Fibroblast of skin of back (primary cell): Measurements from ENCODE around the gene CDC27.
"Not testable (repeated sequence)": the region's sequence is repeated elsewhere in the genome, so short reads cannot be mapped to it uniquely, and the experiment has no call there.

Experiments
- DNase-seq: peaks from one replicate; pipeline ENCODE4 v3.0.0-alpha.2; 2013

The CDC27 gene

DNA sequence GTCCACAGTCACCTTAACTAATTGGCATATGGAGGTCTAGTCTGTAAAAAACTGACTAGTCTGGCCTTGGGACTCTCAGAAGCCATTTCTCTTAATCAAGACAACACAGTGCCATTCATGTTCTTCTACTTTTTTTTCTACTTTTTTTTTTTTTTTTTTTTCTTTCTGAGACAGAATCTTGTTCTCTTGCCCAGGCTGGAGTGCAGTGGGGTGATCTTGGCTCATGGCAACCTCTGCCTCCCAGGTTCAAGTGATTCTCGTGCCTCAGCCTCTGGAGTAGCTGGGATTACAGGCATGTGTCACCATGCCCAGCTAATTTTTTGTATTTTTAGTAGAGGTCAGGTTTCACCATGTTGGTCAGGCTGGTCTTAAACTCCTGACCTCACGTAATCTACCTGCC lies 65.8 kb downstream of the CDC27 start:
- not testable (repeated sequence) for DNase-seq

DNA sequence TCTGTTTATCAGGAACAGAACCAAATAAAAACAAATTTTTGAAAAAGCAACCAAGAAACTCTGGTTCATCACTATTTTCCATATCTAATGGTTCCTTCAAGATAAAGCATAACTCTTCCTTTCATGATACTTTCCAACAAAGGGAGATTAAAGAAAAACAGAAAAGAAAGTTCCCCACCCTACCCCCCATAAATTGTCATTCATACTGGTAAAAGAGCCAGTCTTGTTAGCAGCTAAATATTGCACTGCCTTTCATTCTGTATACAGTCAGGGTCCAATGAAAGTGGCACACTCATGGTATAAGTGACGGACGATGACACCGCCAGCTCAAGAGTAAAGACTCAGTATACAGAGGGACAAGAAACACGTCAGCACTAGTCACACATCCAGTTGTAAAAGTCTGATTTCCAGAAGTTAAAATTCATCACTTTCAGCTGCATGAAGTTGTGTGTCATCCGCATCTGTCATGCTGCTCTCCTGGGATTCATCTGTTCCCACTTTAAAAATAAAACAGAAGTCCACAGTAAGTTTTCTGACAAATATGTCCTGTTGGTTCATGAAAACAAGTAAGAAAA lies 68.5 kb downstream of the CDC27 start:
- DNase-seq = peak; percentile 85

DNA sequence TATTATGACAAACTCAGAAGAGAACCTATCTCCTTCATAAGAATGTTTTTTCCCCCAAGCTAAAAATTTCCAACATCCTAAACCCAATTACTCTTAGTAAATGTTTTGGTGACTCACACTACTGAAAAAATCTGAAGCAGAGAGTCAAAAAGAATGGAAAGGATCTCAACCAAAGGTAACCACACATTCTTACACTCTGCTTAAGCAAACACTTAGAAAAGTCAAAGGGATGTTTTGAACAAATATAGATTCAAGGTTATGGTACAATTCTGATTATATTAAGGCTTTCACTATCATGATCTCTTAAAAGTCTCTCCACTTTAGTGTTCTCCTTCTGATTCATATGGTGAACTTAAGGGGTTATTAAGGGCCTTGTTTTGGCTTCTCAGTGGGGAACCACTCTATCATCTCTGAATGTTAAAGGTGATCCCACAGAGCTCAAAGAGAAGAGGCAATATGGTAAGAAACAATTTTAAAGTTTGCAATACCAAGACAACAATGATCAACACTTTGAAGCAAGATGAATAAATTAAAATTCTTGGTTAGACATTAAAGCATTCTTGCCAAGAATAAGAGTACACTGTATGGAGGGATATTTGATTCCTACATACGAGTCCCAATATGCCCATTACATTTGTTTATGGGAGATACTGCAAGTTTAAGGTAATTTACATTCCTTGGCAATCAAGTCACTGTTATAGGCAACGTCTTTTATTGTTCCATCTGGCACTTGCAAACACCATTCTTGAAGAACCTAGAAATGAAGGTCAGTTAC lies 69.2 kb downstream of the CDC27 start:
- peak; percentile 80 for DNase-seq

DNA sequence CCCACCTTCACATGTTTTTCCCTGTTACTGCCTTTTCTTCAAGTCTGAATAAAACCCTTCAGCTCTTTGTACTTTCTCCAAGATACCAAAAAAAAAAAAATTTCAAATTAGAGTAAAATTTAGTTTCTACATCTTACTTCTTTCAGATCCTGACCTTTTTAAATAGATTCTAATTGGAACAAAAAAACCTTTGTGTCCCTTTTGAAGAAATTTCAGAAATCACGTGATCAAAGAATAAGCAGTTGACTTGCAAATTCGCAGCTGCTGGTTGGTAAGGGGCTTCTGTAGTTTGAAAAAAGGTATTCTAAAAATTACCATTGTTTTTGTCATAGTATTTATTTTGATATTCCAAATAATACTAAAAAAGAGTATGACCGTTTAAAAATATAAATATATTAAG lies 71.7 kb downstream of the CDC27 start:
- no peak for DNase-seq

DNA sequence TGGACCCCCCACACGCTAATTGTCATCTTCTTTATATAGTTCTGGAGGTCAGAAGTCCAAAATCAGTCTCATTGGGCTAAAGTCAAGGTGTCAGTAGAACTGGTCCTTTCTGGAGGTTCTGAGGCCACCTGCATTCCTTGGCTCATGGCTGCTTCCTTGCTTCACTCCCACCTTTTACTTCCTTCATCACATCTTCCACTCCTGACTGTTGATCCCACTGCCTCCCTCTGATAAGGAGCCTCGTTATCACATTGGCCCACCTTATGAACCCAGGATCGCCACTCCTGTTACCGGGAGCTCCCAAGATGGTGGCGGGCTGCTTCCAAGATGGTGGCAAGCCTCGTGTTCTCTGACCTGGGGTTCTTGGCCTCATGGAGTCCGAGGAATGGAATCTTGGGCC lies 83.0 kb downstream of the CDC27 start:
- no peak for DNase-seq

DNA sequence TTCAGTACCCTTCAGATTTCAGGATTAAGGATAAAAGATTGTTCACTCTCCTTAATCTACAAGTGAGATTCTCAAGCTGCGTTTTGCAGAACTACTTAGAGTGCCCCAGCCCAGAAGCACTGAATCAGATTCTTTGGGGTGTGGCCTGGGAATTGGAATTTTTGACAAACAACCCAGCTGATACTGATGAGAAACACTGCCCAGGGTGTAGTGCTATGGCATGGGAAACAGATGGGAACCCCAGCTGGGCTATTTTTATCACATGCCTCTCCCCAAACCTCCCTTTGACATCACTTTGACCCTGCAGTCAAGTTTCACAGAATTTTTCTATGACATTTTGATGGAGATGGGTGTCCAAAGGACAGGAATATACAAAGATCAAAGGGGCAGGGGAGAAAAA lies 83.8 kb downstream of the CDC27 start:
- peak; percentile 7 for DNase-seq

DNA sequence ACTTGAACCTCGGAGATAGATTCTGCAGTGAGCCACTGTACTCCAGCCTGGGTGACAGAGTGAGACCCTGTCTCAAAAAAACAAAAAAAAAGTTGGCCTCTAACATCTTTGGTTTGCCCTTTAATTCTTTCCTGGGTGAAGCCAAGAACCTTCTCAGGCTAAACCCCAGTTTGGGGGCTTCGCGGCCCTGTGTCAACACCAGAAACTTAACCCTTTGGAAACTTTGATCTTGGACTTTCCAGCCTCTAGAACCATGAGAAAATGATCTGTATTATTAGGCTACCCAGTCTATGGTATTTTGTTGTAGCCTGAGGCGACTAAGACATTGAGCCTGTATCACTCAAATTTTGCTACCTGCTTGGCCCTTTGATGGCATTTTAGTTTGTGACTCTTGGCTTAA lies 86.2 kb downstream of the CDC27 start:
- no peak for DNase-seq

DNA sequence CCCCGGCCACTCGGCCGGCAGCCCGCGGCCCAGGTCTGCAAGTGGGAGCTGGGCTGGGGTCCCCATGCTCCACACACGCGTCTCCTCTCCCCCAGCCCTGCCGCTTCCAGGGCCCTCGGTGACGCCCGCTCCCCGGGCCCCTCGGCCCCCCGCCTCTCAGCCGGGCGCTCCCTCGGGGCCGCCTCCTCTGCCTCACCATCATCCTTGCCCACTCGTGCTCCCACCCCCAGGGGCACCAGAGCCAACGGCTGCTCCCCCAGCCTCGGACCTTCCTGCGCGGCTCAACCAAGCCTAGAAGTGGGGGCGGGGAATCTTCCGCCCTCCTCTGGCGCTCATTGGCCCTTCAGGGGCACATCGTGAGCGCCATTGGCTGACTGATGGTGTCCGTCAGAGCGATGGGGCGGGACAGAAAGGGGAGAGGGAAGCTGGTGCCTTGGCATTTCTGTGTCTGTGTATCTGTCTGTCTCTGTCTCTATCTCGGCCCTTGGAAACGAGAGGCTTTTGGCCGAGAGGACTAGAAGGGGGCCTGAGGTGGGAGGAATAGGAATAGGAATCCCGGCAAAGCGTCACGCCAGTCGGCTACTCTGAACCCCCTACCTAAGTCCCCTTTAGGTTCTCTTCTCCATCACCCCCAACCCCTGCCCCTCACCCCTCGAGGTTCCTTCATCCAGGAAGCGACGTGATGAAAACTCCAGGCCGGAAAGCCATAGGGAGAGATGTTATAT lies 88.9 kb downstream of the CDC27 start:
- DNase-seq = peak; percentile 91

DNA sequence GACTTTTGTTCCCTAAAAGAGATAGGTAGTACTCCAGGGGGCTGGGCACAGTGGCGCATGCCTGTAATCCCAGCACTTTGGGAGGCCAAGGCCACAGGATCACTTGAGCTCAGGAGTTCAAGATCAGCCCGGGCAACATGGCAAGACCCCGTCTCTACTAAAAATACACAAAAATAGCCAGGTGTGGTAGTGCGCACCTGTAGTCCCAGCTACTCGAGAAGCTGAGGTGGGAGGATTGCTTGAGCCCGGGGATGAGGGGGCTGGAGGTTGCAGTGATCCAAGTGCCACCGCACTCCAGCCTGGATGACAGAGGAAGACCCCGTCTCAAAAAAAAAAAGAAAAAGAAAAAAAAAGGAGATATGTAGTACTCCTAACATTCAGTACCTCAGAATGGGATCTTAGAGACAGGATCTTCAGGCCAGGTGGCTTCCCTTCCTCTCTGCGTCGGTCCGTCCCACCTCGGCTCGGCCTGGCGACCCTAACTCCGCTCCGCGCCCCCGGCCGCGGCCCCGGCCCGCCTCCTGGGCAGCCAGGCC lies 89.6 kb downstream of the CDC27 start:
- DNase-seq = no peak

DNA sequence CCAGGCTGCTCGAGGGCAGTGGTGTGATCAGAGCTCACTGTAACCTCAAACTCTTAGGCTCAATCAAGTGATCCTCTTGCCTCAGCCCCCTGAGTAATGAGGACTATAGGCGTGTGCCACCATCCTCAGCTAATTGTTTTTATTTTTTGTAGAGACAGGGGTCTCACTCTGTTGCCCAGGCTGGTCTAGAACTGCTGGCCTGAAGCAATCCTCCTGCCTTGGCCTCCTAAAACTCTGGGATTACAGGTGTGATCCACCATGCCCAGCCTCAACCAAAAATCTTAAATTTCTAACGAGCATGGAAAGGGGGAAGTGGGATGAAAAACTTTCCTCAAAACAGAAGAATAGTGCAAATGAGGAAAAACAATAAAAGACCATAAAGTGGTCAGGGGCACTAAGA lies 92.8 kb downstream of the CDC27 start:
- DNase-seq = no peak

DNA sequence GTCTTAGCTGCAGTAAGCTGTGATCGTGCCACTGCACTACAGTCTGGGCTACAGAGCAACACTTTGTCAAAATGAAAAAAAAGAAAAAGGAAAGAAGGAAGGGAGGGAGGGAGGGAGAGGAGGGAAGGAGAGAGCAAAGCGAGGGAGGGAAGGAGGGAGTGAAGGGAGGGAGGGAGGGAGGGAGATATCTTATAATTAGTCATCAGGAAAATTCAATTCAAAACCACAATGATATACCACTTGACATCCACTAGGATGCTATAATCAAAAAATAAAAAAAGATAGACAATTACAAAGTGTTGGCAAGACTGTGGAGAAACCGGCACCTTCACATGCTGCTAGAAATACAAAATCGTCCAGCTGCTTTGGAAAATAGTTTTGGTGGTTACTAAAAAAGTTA lies 93.8 kb downstream of the CDC27 start:
- DNase-seq = peak; percentile 21

DNA sequence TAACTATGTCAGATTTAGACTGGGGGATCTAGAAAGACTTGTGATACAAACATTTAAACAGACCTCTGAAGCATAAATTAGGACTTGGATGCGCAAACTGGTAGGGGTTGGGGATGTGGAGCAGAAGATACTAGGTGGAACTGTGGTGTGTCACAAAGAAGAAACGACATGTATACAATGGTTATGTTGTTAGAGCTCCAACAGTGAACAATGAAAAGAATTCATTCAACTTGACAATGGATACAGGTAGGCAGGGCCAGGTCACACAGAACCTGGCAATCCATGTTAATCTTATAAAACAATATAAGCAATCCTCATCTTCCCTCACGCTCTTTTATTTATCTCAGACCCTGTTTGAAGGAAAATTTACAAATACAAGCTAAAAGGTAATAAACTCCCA lies 102.0 kb downstream of the CDC27 start:
- DNase-seq = no peak

DNA sequence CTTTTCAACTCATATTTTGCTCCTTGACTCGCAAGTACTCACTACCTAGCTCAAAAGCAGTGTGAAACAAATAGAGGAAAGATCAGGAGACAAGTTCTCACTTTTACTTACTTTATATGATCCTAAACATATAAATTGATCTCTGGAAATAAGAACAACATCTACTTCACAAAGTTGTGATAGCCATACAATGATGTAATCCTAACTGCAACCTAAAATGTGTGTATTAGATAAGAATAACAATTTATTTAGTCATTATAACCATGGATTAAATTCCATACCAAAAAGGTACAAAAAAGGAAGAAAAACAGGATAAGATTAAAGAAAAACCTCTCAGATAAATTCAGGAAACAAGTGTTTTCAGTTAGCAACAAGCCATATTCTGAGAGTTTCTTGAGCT lies 103.4 kb downstream of the CDC27 start:
- DNase-seq = no peak

DNA sequence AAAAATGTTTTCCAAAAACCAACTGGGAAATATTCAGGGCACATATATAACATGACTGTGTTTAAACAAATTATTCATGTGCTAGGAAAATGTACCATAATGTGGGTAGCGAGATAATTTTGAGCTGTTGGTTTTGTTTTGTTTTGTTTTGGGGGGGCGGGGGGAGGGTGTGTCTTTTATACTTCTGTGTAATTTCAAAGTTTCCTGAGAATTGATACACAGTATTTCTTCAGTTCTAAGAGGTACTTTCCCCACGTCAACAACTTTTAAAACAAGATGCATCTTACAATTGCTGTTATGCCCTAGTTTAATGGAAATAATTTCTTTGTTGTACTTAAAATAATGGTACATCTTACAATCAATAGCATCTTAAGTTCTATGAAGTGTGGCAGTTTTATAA lies 110.3 kb downstream of the CDC27 start:
- DNase-seq = no peak

DNA sequence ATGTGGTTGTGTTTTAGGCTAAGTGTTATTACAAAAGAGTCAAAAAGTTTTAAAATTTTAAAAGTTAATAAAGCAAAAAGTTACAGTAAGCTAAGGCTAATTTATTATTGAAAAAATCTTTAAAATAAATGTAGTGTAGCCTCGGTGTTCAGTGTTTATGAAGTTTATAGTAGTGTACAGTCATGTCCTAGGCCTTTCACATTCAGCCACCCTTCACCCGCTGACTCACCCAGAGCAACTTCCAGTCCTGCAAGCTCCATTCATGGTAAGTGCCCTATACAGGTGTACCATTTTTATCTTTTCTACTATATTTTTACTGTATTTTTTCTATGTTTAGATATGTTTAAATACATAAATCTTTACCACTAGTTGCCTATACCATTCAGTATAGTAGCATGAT lies 111.5 kb downstream of the CDC27 start:
- DNase-seq = peak; percentile 17

DNA sequence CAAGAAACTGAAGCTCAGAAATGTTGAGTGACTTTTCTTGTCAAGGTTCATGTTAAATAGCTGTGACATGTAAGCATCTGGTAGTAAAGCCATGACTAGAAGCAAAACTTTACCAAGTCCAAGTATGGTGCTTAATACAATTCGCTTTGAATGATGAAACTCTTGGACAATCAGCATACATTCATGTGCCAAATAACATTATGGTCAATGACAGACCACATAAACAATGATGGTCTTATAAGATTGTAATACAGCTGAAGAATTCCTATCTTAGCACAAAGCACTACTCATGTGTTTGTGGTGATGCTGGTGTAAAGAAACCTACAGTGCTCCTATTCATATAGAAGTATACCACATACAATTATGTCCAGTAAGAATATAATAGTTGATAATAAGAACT lies 112.9 kb downstream of the CDC27 start:
- DNase-seq = peak; percentile 15

DNA sequence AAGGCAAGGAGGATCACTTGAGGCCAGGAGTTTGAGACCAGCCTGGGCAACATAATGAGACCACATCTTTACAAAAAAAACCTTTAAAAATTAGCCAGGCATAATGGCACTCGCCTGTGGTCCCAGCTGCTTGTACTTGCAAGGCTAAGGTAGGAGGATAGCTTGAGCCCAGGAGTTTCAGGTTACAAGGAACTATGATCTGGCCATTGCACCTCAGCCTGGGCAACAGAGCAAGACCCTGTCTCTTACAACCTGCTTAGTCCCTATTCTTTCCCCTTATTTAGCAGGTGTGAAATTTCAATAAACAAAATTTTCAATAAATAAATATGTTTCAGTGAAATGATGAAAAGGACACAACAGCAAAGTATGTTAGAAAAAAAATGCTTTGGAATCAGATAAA lies 114.7 kb downstream of the CDC27 start:
- not testable (repeated sequence) for DNase-seq

DNA sequence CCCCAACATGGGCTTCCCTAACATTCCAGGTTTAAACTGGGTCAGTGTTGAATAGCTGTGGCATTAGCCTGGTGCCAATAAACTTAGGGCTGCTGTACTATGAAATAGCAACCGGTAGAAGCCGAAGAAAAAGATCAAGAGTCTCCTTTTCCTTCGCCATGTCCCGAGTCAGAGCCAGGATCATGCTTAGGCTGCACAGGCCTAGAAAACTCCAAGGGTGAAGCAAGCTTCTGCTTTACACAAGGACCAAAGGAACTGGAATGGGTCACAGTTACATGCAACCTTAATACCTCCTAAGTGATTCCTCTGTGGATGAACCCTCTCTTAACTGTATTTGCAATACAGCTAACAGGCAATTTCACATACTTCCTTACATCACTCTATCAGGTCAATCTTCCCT lies 115.5 kb downstream of the CDC27 start:
- DNase-seq = not testable (repeated sequence)

DNA sequence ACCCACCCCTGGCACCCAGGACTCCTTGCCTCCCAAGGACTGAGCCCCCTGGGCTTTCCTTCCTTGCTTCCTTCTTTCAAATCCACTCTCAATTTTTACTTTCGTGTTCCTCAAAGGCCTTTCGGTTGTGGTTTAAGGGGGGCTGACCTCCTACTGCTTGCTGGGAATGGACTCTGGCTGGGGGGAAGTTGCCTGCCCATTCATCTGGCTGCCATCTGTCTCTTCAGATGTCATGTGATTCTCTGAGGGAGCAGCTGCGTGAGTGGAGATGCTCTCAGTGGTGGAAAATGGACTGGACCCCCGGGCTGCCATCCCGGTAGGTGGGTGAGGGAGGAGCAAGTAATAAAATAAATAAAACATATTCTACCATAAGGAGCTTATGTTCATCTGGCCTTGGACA lies 116.2 kb downstream of the CDC27 start:
- peak; percentile 3 for DNase-seq

DNA sequence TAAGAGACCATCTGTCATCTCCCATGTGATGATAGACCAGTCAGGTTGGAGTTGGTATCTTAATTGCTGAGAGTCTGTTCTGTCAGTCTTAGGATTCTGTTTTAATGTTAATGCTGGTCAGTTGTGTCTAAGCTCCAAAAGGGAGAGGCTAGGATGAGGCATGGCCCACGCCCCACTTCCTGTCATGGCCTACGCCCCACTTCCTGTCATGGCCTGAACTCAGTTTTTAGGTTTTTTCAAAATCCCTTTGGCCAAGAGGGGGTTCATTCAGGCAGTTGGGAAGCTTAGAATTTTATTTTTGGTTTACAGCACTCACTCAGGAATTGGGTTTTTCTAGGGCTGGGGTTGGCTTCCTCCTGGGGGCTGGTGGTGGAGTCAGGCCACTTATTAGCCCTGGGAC lies 117.9 kb downstream of the CDC27 start:
- not testable (repeated sequence) for DNase-seq

DNA sequence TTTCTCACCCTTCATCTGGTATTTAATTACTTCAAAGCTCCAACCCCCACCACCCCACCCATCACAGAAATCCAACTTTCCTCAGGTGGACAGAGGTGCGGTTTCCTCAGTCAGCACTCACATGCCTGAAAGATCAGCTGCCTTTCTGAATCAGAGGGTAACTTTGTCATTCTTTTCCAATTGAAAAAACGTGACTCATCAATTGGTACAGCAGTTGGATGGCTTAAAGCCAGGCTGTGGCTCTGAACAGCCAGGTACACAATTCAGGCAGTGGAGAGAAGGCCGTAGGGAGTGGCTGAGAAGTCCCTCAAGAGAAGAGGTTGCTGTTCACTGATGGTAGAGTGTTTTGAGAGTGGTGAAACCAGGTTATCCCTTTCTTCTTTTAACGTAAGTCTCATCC lies 118.8 kb downstream of the CDC27 start:
- DNase-seq = peak; percentile 18
